HG03280 (cell line): Measurements from ENCODE around the gene WHRN.

Experiments used
- ATAC-seq: cut with Tn5 transposase; IDR thresholded peaks from one replicate; pipeline ENCODE4 v1.9.1; 2021; ENCODE audit warnings: mild to moderate bottlenecking, moderate library complexity; ENCODE audit not compliant: unreplicated experiment

The WHRN gene

DNA sequence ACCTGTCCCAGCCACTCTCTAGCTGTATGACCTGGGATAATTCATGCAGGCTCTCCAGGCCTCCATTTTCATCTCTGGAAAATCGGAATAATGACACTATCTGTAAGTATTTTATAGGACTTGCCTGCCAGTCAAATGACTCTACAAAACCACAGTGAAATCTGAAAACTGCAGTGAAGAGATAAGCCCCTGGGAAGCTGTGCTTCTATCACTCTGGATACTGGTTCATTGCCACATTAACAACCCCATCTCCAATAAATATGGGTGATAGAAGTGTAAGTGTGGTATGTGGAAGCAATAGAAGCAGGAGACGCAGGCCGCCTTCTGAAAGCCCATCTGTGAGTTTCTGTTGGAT, 31.8 kb downstream of the WHRN start:
- no peak for ATAC-seq

DNA sequence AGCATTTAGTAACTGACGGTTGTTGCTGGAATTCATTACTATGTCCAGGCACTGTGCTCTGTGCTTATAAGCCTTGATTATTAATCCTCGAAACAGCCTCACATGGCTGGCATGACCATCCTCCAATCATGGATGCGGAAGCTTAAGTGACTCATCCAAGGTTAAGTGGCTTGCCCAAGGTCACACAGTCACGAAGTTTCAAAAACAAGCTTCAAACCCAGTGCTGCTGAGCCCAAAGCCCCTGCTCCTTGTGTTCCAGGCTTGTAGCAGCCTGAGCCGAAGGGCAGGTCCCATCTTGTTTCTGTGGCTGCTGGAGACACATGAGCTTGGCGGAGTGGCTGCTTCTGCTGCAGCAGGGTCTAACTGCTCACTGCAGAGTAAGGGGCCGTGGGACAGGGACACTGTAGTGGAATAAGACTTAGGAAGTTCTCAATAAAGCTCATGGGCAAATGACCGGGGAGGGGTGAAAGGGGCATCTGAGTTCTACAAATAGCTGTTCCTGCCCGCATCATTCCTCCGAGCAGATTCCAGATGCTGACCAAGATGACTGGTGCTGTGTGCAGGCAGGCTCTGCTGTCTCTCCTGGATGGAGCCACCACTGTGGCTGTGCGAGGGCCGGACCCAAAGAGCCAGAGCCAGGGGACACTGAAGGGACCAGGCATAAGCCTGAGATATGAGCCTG, 32.4 kb downstream of the WHRN start:
- ATAC-seq = no peak

DNA sequence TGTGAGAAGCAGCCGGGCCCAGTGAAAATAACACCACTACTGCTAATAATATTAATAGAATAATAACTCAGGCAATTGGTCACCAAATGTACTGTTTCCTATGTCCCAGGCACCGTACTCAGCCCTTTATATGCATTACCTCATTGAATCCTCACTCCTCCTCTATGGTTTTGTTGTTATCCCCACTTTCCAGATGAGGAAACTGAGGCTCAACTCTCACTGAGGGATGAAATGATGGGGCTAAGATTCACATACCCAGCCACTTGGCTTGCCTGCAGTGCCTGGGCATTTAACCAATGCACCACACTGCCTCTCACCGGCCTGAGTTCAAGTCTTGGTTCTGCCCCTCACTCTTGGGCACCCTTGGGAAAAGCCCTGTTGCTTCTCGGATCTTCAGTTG, 34.1 kb downstream of the WHRN start:
- no peak for ATAC-seq

DNA sequence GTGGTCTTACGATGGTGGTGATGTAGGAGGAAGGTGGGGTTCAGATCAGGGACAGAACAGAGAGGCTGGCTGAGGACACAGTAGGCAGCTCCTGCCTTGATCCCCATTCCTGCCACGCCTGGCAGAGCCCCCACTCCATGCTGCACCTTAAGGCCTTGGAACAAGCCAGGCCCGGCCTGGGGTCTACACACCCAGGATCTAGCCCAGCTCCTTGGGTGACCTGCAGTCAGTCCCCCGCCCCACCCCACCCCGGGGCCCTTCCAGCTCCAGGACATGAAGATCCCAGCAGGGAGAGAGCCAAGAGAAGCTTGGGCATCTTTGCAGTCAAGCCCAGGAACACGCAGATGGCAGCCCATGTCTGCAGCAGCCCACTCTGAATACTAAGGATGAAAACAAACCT, 34.7 kb downstream of the WHRN start:
- ATAC-seq = no peak

DNA sequence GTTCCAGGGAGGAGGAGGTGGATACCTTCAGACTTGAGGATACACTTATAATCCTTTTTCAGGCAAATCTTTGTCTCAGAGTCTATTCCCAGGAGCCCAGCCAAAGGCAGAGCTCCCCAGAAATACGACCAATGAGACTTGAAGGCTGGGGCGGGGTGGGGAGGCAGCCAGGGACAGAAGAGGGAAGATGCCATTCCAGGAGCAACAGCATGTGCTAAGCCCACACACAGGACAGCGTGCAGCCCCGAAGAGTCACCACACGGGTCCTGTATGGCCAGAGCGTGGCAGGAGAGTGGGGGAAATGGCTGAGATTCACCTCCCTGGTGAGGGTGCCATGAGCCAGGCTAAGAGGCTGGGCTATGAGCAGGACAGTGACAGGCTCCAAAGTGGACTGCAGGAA, 35.2 kb downstream of the WHRN start:
- ATAC-seq = no peak

DNA sequence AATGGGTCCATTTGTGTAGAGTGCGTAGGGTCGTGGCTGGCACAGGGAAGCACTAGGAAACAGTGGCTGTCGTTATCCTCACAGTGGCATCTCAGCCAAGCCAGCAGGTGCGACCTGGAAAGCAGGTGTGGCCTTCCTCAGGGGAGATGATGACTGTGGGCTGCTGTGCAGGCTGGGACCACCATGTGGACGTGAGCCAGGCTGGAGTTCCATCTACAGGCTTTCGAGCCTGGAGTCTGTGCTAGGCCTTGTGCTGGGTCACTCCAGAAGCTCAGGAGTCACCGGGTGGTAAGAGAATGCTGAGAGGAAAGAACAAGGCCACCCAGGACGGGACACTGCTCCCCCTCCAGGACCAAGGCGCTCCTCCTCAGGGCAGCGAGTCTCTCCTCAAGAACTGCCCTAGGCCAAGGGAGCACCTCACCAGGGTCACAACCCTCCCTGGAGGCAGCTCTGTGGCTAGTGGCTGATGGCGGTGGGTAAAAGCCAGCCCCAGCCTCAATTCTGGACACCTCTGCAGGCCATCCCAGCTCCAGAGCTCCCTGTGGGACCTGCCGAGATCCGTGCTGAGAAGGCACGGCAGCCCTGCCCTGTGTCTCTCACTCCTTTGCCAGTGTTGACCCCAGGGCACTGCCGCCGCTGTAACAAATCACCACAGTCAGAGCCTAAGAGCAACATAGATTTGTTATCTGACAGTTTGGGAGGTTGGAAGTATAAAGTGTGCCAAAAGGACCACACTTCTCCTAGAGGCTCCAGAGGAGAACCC, 36.0 kb downstream of the WHRN start:
- ATAC-seq = no peak

DNA sequence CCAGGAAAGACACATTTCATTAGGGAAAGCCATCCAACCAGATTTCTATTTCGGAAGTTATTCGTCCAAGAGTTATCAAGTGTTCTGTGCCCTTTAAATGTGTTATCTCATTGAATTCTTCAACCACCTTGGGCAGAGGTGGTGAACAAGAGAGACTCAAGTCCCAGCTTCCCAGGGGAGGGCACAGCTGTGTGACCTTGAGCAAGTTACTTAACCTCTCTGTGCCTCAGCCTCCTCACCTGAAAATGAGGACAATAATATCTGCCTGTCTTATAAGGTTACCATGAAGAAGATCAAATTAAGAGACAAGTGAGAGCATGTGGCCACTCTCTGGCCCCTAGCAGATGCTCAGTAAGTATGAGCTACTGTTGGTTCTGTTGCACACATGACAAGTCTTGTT, 37.4 kb downstream of the WHRN start:
- ATAC-seq = no peak

DNA sequence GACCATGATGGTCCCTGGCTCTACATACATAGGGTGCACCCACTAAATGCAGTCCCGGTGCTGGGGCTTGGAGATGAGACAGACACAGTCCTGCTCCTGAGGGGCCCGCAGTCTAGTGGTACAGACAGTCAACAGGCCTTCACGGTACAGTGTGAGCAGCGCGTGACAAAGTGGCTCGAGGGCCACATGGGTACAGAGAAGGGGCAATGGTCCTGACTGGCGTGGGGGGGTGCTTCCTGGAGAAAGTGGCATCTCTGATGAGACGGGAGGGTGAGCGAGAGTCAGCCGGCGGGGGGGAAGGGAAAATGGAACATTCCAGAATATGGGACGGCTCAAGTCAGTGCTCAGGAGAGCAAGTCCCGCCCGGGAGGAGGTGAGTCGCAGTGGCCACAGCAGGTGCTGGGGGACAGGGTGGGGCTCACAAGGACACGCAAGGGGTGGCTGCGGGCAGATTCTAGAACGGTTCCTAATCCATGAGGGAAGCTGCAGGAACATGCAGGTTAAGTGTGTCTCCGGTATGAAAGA, 38.0 kb downstream of the WHRN start:
- no peak for ATAC-seq

DNA sequence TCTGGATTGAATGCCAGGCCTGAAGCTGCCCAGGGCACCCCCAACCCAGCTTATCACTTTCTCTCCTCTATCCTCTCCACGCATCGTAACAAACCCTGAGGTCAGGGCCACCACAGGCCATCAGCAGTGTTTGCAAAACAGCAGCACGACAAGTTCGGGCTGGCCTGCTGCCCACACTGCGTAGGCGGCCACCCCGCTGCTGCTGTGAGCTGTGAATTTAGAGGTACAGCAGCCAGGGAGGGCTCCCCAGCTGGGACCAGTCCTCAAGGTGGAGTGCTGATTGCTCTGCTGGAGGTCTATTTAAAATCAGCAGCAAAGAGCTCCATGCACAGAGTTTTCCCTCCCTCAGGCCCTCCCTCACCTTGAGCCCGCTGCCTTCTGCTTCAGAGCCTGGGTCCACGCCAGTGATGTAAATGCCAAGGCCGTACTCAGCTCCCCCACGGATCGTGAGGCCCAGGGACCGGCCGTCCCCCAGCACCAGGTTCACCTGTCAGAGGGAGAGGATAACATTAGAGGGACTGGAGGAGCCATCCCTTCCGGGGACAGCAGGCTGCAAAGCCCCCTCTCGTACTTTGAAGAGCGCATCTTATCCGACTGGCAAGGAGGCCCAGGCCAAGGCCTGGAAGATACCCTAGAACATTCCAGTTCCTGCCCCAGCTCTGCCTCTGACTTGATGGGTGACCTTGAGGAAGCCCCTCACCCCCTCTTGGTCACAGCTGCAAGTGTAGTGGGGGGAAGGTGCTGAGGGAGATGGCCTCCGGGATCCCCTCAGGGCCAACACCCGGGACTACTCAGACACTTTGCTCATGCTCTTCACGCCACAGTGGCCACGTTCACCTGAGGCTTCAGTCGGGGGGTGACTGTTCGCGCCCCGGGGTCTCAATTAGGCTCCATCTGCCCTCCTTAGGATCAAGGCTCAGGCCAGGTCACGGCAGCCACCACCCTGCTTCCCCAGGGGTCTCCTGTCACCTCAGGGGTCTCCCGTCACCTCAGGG, 39.1 kb downstream of the WHRN start:
- ATAC-seq = no peak

DNA sequence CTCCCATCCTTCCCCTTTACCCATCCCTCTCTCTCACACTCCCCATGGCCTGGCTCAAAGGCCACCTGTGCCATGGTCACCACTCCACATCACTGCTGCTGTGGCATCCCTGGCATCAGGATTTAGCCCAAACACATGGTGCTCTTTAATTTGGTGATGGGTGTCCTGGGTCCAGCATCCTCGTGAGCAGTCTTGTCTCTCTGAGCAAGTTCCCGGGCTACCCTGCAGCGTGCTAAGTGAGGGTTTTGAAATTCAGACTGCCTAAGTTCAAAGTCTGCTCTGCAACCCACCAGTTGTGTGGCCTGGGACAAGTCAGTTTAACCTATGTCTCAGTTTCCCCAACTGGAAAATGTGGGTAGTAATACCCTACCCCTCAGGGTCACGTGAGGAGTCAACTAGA, 39.9 kb downstream of the WHRN start:
- no peak for ATAC-seq

DNA sequence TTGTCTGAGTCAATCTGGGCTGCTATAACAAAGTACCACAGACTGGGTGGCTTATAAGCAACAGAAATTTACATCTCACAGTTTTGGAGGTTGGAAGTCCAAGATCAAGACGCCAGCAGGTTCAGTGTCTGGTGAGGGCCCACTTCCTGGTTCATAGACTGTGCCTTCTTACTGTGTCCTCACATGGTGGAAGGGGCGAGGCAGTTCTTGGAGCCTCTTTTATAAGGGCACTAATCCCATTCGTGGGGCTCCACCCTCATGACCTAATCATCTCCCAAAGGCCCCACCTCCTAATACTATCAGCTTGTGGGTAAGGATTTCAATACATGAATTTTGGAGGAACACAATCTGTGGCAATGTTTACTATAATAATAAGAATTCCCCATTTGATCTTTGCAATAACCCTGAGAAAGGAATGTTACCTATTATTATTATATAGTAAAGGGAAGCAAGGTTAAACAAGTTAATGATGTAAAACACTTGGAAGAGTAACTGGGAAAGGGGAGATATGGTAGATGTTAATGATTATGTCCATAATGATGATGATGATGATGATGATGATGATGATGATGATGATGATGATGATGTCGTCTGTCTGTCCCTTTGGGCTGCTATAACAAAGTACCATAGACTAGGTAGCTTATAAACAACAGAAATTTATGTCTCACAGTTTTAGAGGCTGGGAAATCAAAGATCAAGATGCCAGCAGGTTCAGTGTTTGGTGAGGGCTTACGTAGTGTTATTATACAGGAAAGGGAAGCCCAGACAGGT, 40.8 kb downstream of the WHRN start:
- no peak for ATAC-seq

DNA sequence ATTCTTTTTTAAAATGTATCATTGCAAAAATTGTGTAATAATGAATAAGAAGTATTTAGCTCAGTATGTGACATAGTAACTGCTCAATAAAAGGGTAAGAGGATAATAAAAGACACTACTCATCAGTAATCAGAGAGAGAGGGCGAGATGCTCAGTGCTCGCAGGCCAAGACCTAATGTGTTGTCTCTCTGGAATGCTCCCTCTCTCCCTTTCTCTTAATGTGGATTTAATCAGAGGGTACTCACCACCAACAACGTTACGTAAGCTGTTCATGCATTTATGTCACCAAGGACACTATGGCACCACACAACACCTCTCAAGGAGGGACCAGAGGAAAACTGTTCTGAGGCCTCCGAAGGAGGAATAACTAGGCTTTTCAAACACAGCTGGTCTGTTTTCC, 42.5 kb downstream of the WHRN start:
- no peak for ATAC-seq

DNA sequence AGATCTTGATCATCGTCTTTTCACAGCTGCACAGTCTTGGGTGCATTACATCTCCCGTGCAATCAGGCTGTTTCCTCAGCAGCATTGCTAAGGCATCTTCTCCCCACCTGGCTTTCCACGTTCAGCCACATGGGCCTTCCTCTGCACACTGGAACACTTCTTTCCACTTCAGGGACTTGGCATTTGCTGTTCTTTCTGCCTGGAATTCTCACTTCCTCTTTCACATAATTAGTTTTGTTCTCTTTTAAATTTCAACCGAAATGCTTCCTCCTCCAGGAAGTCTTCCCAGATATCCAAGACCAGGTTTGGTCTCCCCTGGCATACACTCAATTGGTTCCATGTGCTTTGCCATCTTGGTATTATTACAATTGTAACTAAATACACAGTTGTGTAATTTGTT, 43.8 kb downstream of the WHRN start:
- no peak for ATAC-seq

DNA sequence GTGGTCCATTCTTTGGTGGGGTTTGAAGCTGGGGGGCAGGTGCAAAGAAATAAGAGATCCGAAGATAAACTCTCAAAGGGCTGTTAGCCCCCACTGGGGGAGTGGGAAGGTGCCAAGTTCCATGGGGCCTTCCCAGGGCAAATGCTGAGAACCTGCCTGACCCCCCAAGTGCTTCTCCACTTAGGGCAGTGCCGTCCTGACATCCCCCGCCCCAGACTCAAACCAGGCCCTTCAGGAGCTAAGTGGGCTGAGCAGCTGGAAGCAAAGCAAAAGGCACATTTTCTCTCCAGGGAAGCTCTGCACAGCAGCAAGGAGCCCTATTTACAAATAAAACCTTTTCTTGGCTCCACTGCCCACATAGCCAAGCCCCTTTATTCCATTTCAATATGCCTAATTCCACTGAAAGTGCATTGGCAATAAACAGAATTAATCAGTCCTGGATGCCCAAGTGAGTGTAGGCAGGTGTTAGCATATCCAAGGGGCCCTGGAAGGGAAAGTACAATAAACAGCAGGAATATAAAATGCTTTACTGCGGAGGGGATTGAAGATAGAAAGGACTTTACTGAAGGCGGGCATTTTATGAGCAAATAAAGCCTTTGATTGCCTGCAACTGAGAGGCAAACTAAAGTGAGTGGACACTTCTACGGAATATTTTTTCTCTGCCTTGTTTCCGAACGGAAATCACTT, 44.6 kb downstream of the WHRN start:
- no peak for ATAC-seq

DNA sequence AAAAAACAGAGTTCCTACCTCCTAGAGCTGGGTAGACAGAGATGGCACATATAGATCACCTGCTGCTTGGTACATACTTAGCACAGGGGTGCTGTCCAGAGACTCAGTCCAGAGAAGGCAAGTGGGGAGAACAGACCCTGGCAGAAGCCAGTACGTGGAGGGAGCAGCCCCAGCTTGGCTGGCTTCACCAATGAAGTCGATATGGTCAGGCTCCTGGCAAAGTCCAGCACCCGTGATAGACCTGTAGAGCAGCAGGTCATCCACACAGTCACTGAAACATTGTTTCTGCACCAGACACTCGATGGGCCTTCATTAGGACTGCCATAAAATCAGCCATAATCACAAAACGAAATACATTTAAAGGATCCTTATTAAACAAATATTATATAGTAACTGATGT, 45.8 kb downstream of the WHRN start:
- ATAC-seq = no peak

DNA sequence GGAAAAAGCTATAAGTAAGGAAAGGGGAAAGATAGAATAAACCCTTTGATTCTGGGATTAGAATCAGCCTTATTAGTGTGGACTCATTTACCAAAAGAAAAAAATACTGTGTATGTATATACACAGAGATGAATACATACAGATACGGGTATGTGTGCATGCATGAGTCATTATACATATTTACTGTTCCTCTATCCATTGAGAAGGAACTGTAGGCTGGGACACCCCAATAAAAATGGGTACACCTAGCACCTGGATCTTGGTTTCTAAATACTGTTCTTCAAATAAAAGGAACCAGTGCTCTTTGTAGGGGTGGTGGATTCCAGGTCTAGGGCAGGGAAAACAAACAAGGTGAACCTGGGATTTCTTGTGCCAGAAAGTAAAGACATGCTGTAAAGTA, 48.3 kb downstream of the WHRN start:
- ATAC-seq = no peak

DNA sequence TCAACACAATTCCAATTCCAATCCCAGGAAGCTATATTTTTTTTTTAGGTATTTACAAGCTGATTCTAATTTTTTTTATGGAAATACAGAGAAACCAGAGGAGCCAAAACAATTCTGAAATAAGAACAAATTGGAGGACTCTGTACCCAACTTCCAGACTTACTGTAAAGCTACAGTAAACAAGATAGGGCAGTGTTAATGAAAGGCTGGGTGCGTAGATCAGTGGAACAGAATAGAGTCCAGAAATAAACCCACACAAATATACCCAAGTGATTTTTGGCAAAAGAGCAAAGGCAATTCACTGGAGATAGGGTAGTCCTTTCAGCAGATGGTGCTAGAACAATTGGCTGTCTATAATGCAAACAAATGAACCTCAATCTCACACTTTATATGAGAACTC, 50.6 kb downstream of the WHRN start:
- ATAC-seq = no peak

DNA sequence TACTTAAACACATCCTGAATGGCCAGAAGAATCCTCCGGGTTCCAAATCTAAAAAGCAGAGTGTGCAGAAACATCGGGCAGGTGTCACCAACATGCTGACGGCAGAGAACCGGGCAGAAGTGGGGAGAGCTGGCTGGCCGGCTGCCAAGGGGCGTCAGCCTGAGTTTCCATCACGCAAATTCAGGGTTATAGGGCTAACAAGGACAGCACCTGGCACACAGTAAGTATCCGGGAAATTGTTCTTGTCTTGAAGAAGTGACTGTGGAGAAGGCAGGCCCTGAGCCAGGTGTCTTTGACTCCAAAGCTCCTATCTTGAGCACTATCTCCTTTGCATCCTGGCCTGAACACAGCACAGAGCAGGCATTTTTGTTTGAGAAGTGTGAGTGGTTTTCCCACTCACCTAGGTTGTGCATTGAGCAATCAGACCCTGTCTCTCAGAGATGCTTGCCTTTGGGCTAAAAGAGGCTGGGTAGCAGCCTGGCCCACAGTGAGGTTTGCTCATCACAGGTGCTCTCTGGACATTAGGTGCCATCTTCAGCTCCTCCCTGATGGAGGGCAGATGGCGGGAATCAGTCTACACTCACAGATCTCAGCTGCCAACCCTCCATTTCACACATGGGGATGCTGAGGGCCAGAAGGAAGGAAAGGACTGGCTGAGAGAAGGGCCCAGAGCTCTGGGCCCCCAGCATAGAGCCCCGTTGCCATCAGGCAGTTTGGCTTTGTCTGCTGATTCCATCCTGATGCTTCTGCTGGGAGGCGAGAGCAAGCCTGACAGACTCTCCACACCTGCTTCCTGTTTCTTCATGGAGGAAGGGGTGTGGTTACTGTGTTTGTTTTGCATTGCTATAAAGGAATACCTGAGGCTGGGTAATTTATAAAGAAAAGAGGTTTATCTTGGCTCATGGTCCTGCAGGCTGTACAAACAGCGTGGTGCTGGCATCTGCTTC, 52.8 kb downstream of the WHRN start:
- no peak for ATAC-seq

DNA sequence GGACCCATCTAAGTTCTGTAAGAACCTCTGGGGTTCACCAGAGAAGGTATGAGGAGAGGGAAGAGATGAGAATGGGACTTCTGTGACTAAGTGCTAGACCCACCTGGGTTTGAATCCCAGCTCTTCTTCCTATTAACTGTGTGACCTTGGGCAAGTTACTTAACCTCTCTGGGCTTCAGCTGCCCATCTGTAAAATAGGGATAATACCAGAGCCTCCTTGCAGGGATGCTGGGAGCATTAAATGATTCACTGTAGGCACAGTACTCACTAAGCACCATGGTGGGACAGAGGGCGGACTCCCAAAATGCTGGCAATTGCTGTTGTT, 53.6 kb downstream of the WHRN start:
- no peak for ATAC-seq
